T-cell (primary cell): ENCODE data around the gene TLR6. TPM values are rescaled to one million over a fixed set of nuclear protein-coding genes. Genes with fewer than 3 reads are reported as not detected.
A peak's percentile ranks its signal among the peaks of the same experiment; 100 is the strongest.

Experiments
- ATAC-seq, 4 experiments: fragments of 200-7000 bp in 3 of 4; fragments of 150-1000 bp in 1 of 4; cut with Tn5 transposase; replicated peaks in 1 of 4; 1 replicate in 3 of 4; 2 replicates in 1 of 4; pipeline ENCODE4 v1.10.0; 2021; ENCODE audit warnings: moderate library complexity in 3 of 4, mild to moderate bottlenecking in 2 of 4, moderate number of reproducible peaks in 1 of 4
- CTCF ChIA-PET, 2 donors: fragments of 300-600 bp; sonication (Branson Sonifier 250); formaldehyde crosslinking; loops; one replicate each; lab custom pipeline; 2022; ENCODE audit warnings: antibody characterized with exemption in 2 of 2; lab: Charles Lee
- POLR2A ChIA-PET, 2 donors: fragments of 300-600 bp; sonication (Branson Sonifier 250); formaldehyde crosslinking; loops; one replicate each; lab custom pipeline; 2022; ENCODE audit warnings: antibody characterized with exemption in 2 of 2; lab: Charles Lee
- DNase-seq, 35 experiments: peaks; one replicate each; pipeline versions ENCODE4 v3.0.0 to v3.0.0-alpha.2; 2013 to 2023
- H3K27ac ChIP-seq: one replicate; pipeline ENCODE4 v1.5.1; 2013; ENCODE audit warnings: low read length
- H3K27me3 ChIP-seq, 2 experiments: replicated peaks in 1 of 2; 1 replicate in 1 of 2; 2 replicates in 1 of 2; pipeline versions ENCODE4 v1.6.1 to v1.7.0; 2013; ENCODE audit warnings: low read length in 1 of 2, mixed read lengths in 1 of 2; ENCODE audit not compliant: control insufficient read depth in 2 of 2, insufficient read depth in 2 of 2; ENCODE audit errors: extremely low read depth in 1 of 2
- H3K36me3 ChIP-seq, 2 donors: 1 replicate in 1 of 2; 2 replicates in 1 of 2; pipeline versions ENCODE4 v1.6.1 to v1.7.0; 2013; ENCODE audit warnings: low read length in 1 of 2; ENCODE audit not compliant: control insufficient read depth in 2 of 2, insufficient read depth in 1 of 2; ENCODE audit errors: extremely low read depth in 1 of 2
- H3K4me1 ChIP-seq, 2 experiments: 1 replicate in 1 of 2; 2 replicates in 1 of 2; pipeline versions ENCODE4 v1.6.1 to v1.7.0; 2013; ENCODE audit warnings: low read length in 2 of 2, mixed read lengths in 1 of 2; ENCODE audit not compliant: insufficient read depth in 2 of 2, control insufficient read depth in 1 of 2; ENCODE audit errors: extremely low read depth in 1 of 2
- H3K4me3 ChIP-seq, 2 donors: 1 replicate in 1 of 2; 2 replicates in 1 of 2; pipeline versions ENCODE4 v1.5.1 to v1.7.0; 2013; ENCODE audit warnings: mild to moderate bottlenecking in 2 of 2, low read length in 1 of 2, moderate library complexity in 1 of 2; ENCODE audit not compliant: control insufficient read depth in 1 of 2; ENCODE audit errors: extremely low read depth in 1 of 2
- H3K9me3 ChIP-seq: 2 replicates; pipeline ENCODE4 v1.7.0; 2013
- H3K27ac Mint-ChIP-seq, 2 donors: one replicate each; pipeline ENCODE4 v1.8.0; 2020 to 2021; ENCODE audit warnings: mild to moderate bottlenecking in 2 of 2, mixed read lengths in 2 of 2
- H3K27me3 Mint-ChIP-seq, 2 donors: one replicate each; pipeline ENCODE4 v1.8.0; 2021 to 2022; ENCODE audit warnings: mixed read lengths in 2 of 2
- H3K36me3 Mint-ChIP-seq: one replicate; pipeline ENCODE4 v1.8.0; 2021; ENCODE audit warnings: mixed read lengths
- H3K4me1 Mint-ChIP-seq, 3 donors: one replicate each; pipeline ENCODE4 v1.8.0; 2020 to 2022; ENCODE audit warnings: mixed read lengths in 3 of 3, mild to moderate bottlenecking in 1 of 3
- H3K4me3 Mint-ChIP-seq, 3 donors: one replicate each; pipeline ENCODE4 v1.8.0; 2020 to 2022; ENCODE audit warnings: mild to moderate bottlenecking in 3 of 3, mixed read lengths in 3 of 3, moderate library complexity in 3 of 3
- H3K9me3 Mint-ChIP-seq, 3 donors: one replicate each; pipeline ENCODE4 v1.8.0; 2020 to 2022; ENCODE audit warnings: mixed read lengths in 3 of 3
- WGBS: methylation state at CpG from one replicate; pipeline ENCODE4 v1.1.5; 2013; ENCODE audit warnings: missing lambda C conversion rate; ENCODE audit not compliant: insufficient coverage; 5-methylcytosine and 5-hydroxymethylcytosine counted together
- total RNA-seq, 35 experiments: library from RNA in 6 of 35; stranded (reverse) in 6 of 35; fragments of 120-200 nt in 1 of 35; gene quantifications; one replicate each; pipeline versions ENCODE4 v1.2.1 to v1.2.4 and lab custom pipeline; 2013 to 2026

Gene TLR6
- total RNA-seq, 5 donors from 2014 or later (not counting 1 experiment from before 2014, with no cell fraction given) = 2.3 to 7.7 (median 3.2) TPM

- CTCF ChIA-PET = interaction anchor here (0.6 to 2.7 kb wide), 11 partner anchors 9 to 676 kb away, joined by 3 to 23 read pairs (median 3); partner anchors contain the start of genes TLR10 (in 2 of the 2) and TLR1 (in 1 of the 2)
- ATAC-seq = peak; percentile 22 to 51 (median 36)
- peaks cover 34 to 47% (median 42%) of the 10 kb centered on the region in 3 donors for H3K4me1 Mint-ChIP-seq
Observed at GRCh38 chr4:38856046-38856445, 571 bp downstream of the TLR6 start.

GRCh38 chr4:38855466-38855865 lies 1.2 kb downstream of the TLR6 start:
- peaks cover 0 to 4% (median 0%) of the 10 kb centered on the region in 3 donors for H3K9me3 Mint-ChIP-seq
- Histone ChIP-seq H3K4me3 (no peak overlapping the region), H3K4me1 (peaks cover 12 to 20% of the 10 kb centered on the region in 2 experiments), H3K9me3 (no peaks in the 10 kb centered on the region), H3K36me3 (no peaks in the 10 kb centered on the region), H3K27me3 (no peaks in the 10 kb centered on the region), H3K27ac (peak overlapping the region; percentile 30)
- H3K27me3 Mint-ChIP-seq = no peaks in the 10 kb centered on the region
- peaks cover 5% of the 10 kb centered on the region for H3K36me3 Mint-ChIP-seq
- WGBS = 94% methylated on average over 2 of the region's 5 CpGs
- POLR2A ChIA-PET = interaction anchor here in 1 of 2 donors (0.6 to 1.2 kb wide), 3 partner anchors 12 to 176 kb away, joined by 3 to 4 read pairs (median 3); partner anchors contain the start of gene TLR1
- peak overlapping the region; percentile 69 to 82 (median 81) for H3K4me3 Mint-ChIP-seq
- ATAC-seq (no peak), DNase-seq (no peak)
- CTCF ChIA-PET = interaction anchor here (1.1 to 2.7 kb wide), 10 partner anchors 9 to 676 kb away, joined by 3 to 23 read pairs (median 4); partner anchors contain the start of genes TLR10 (in 2 of the 2) and TLR1 (in 1 of the 2)
- H3K27ac Mint-ChIP-seq = peak overlapping the region; percentile 89 to 96
- peaks cover 34 to 41% (median 38%) of the 10 kb centered on the region in 3 donors for H3K4me1 Mint-ChIP-seq

More at GRCh38 chr4:38856046-38856445, 571 bp downstream of the TLR6 start:
- peak in 5 of 35 experiments; percentile 7 to 40 (median 24) for DNase-seq
- Histone ChIP-seq H3K9me3 (no peaks in the 10 kb centered on the region), H3K4me1 (peaks cover 12 to 20% of the 10 kb centered on the region in 2 experiments), H3K4me3 (peak overlapping the region in 1 of 2 donors; percentile 18), H3K27me3 (no peaks in the 10 kb centered on the region), H3K36me3 (no peaks in the 10 kb centered on the region), H3K27ac (peak overlapping the region; percentile 30)
- Mint-ChIP-seq H3K4me3 (peak overlapping the region; percentile 69 to 82 (median 81)), H3K36me3 (peaks cover 3% of the 10 kb centered on the region), H3K27me3 (no peaks in the 10 kb centered on the region), H3K9me3 (peaks cover 0 to 3% (median 0%) of the 10 kb centered on the region in 3 donors), H3K27ac (peak overlapping the region; percentile 89 to 96)
- WGBS = no CpG with 5 or more reads among the region's 4 CpGs
- POLR2A ChIA-PET = interaction anchor here in 1 of 2 donors (0.9 to 1.2 kb wide), 2 partner anchors 13 to 52 kb away, joined by 3 read pairs; partner anchors contain the start of gene TLR1

GRCh38 chr4:38846015-38846414 lies 10.6 kb downstream of the TLR6 start:
- Mint-ChIP-seq H3K4me3 (no peak overlapping the region), H3K36me3 (peaks cover 39% of the 10 kb centered on the region), H3K27ac (no peak overlapping the region), H3K9me3 (peaks cover 11 to 20% (median 15%) of the 10 kb centered on the region in 3 donors), H3K4me1 (peaks cover 0 to 4% (median 3%) of the 10 kb centered on the region in 3 donors), H3K27me3 (no peaks in the 10 kb centered on the region)
- H3K27ac ChIP-seq = no peak overlapping the region
- DNase-seq (no peak), ATAC-seq (no peak)
- no peaks in the 10 kb centered on the region for H3K9me3 ChIP-seq
- H3K27me3 ChIP-seq = no peaks in the 10 kb centered on the region
- WGBS = no CpG with 5 or more reads among the region's 3 CpGs
- H3K4me1 ChIP-seq = no peaks in the 10 kb centered on the region
- ChIA-PET CTCF (interaction anchor here (0.6 to 1.1 kb wide), 3 partner anchors 79 to 335 kb away, joined by 6 to 8 read pairs (median 7); no protein-coding TSS in a partner anchor), POLR2A (interaction anchor here in 1 of 2 donors (0.7 kb wide), 1 partner anchor 11 kb away, joined by 8 read pairs; no protein-coding TSS in a partner anchor)
- H3K36me3 ChIP-seq = no peaks in the 10 kb centered on the region
- H3K4me3 ChIP-seq = no peak overlapping the region

- no peak for ATAC-seq
- WGBS = 92% methylated on average over 4 of the region's 4 CpGs
- DNase-seq = no peak
- Mint-ChIP-seq H3K4me3 (no peak overlapping the region), H3K36me3 (peaks cover 20% of the 10 kb centered on the region), H3K4me1 (peaks cover 10 to 14% (median 12%) of the 10 kb centered on the region in 3 donors), H3K27ac (no peak overlapping the region), H3K27me3 (no peaks in the 10 kb centered on the region), H3K9me3 (peaks cover 0 to 6% (median 0%) of the 10 kb centered on the region in 3 donors)
- peaks cover 0 to 4% of the 10 kb centered on the region in 2 experiments for H3K4me1 ChIP-seq
- no peaks in the 10 kb centered on the region for H3K27me3 ChIP-seq
- CTCF ChIA-PET = interaction anchor here (0.5 to 0.6 kb wide), 2 partner anchors 17 to 82 kb away, joined by 4 to 8 read pairs; no protein-coding TSS in a partner anchor
- H3K4me3 ChIP-seq = no peak overlapping the region
- no peaks in the 10 kb centered on the region for H3K9me3 ChIP-seq
- H3K36me3 ChIP-seq = no peaks in the 10 kb centered on the region
- H3K27ac ChIP-seq = no peak overlapping the region
- POLR2A ChIA-PET = interaction anchor here in 1 of 2 donors (0.9 kb wide), 1 partner anchor 13 kb away, joined by 3 read pairs; no protein-coding TSS in a partner anchor
Observed at GRCh38 chr4:38842994-38843393, 13.6 kb downstream of the TLR6 start.

GRCh38 chr4:38837849-38838248 lies 18.8 kb downstream of the TLR6 start:
- no peaks in the 10 kb centered on the region for H3K27me3 ChIP-seq
- no peak overlapping the region for H3K27ac ChIP-seq
- DNase-seq (peak in 1 of 35 experiments; percentile 48), ATAC-seq (peak; percentile 75 to 95 (median 89))
- CTCF ChIA-PET = no interaction called here
- peaks cover 13 to 16% (median 14%) of the 10 kb centered on the region in 3 donors for H3K9me3 Mint-ChIP-seq
- no peak overlapping the region for H3K4me3 ChIP-seq
- peak overlapping the region; percentile 0 to 50 (median 17) for H3K4me3 Mint-ChIP-seq
- H3K9me3 ChIP-seq = no peaks in the 10 kb centered on the region
- H3K4me1 Mint-ChIP-seq = peaks cover 20 to 27% (median 22%) of the 10 kb centered on the region in 3 donors
- H3K27me3 Mint-ChIP-seq = no peaks in the 10 kb centered on the region
- H3K36me3 ChIP-seq = no peaks in the 10 kb centered on the region
- peak overlapping the region; percentile 50 to 71 for H3K27ac Mint-ChIP-seq
- H3K36me3 Mint-ChIP-seq = peaks cover 23% of the 10 kb centered on the region
- WGBS = no CpG with 5 or more reads among the region's 2 CpGs
- peaks cover 0 to 4% of the 10 kb centered on the region in 2 experiments for H3K4me1 ChIP-seq
- POLR2A ChIA-PET = no interaction called here

GRCh38 chr4:38837334-38837733 lies 19.3 kb downstream of the TLR6 start:
- peaks cover 3 to 4% of the 10 kb centered on the region in 2 experiments for H3K4me1 ChIP-seq
- ATAC-seq = no peak
- no peaks in the 10 kb centered on the region for H3K27me3 ChIP-seq
- POLR2A ChIA-PET = interaction anchor here in 1 of 2 donors (0.7 kb wide), 1 partner anchor 709 kb away, joined by 3 read pairs; no protein-coding TSS in a partner anchor
- H3K9me3 ChIP-seq = no peaks in the 10 kb centered on the region
- H3K4me3 Mint-ChIP-seq = peak overlapping the region; percentile 0 to 50 (median 0)
- peak overlapping the region; percentile 50 to 71 for H3K27ac Mint-ChIP-seq
- CTCF ChIA-PET = no interaction called here
- H3K4me3 ChIP-seq = no peak overlapping the region
- H3K9me3 Mint-ChIP-seq = peaks cover 13 to 16% (median 14%) of the 10 kb centered on the region in 3 donors
- no peak overlapping the region for H3K27ac ChIP-seq
- no peaks in the 10 kb centered on the region for H3K36me3 ChIP-seq
- peaks cover 20 to 27% (median 22%) of the 10 kb centered on the region in 3 donors for H3K4me1 Mint-ChIP-seq
- H3K36me3 Mint-ChIP-seq = peaks cover 23% of the 10 kb centered on the region
- H3K27me3 Mint-ChIP-seq = no peaks in the 10 kb centered on the region
- no peak for DNase-seq
